Measurements from ENCODE around the gene PARL.

DNA sequence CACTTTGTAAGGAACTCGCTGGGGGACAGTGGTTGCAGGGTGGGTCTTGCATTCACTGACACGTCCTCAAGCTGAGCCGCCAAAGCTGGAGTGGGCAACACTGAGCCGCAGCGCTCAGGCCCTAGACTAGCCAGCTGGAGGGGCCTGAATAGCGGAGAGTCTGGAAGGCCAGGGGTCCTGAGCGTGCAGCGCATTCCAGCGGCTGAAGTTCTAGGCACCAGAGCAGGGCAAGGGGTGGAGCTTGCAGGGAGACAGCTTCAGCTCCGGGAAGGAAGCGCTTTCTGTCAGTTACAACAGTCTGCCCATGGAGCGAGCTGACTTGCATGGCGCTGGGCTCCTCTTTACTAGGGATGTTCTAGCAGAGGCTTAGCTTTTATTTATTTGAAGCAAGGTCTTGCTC lies 62.0 kb downstream of the PARL start:
- no peak for TF ChIP-seq TAF1 (IDR thresholded peaks at IDR 0.05; ENCODE audit: low read depth)
- no peak for TF ChIP-seq EP300 (IDR thresholded peaks at IDR 0.05; ENCODE audit: borderline replicate concordance)
- no peak for TF ChIP-seq CEBPB (IDR thresholded peaks at IDR 0.05)
- TF ChIP-seq, protein P1, sequence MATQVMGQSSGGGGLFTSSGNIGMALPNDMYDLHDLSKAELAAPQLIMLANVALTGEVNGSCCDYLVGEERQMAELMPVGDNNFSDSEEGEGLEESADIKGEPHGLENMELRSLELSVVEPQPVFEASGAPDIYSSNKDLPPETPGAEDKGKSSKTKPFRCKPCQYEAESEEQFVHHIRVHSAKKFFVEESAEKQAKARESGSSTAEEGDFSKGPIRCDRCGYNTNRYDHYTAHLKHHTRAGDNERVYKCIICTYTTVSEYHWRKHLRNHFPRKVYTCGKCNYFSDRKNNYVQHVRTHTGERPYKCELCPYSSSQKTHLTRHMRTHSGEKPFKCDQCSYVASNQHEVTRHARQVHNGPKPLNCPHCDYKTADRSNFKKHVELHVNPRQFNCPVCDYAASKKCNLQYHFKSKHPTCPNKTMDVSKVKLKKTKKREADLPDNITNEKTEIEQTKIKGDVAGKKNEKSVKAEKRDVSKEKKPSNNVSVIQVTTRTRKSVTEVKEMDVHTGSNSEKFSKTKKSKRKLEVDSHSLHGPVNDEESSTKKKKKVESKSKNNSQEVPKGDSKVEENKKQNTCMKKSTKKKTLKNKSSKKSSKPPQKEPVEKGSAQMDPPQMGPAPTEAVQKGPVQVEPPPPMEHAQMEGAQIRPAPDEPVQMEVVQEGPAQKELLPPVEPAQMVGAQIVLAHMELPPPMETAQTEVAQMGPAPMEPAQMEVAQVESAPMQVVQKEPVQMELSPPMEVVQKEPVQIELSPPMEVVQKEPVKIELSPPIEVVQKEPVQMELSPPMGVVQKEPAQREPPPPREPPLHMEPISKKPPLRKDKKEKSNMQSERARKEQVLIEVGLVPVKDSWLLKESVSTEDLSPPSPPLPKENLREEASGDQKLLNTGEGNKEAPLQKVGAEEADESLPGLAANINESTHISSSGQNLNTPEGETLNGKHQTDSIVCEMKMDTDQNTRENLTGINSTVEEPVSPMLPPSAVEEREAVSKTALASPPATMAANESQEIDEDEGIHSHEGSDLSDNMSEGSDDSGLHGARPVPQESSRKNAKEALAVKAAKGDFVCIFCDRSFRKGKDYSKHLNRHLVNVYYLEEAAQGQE (IDR thresholded peaks at IDR 0.05; ENCODE audit: low read depth) = no peak
- TF ChIP-seq, protein P2, sequence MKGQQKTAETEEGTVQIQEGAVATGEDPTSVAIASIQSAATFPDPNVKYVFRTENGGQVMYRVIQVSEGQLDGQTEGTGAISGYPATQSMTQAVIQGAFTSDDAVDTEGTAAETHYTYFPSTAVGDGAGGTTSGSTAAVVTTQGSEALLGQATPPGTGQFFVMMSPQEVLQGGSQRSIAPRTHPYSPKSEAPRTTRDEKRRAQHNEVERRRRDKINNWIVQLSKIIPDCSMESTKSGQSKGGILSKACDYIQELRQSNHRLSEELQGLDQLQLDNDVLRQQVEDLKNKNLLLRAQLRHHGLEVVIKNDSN (IDR thresholded peaks at IDR 0.05) = no peak
- TF ChIP-seq FOXM1 (IDR thresholded peaks at IDR 0.05; ENCODE audit: borderline replicate concordance, low read depth) = no peak
- no peak for TF ChIP-seq YY1 (IDR thresholded peaks at IDR 0.05; ENCODE audit: low read depth)
- TF ChIP-seq RAD21 (IDR thresholded peaks at IDR 0.05; ENCODE audit: low read depth) = no peak
- no peak for TF ChIP-seq CREB1 (IDR thresholded peaks at IDR 0.05; ENCODE audit: low read depth)
- TF ChIP-seq TEAD4 (IDR thresholded peaks at IDR 0.05) = no peak
- TF ChIP-seq, protein P3, sequence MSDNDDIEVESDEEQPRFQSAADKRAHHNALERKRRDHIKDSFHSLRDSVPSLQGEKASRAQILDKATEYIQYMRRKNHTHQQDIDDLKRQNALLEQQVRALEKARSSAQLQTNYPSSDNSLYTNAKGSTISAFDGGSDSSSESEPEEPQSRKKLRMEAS (IDR thresholded peaks at IDR 0.05) = no peak
- TF ChIP-seq NFIC (IDR thresholded peaks at IDR 0.05) = no peak
- TF ChIP-seq ZBTB7A (IDR thresholded peaks at IDR 0.05; ENCODE audit: low read depth) = no peak
- no peak for TF ChIP-seq TCF12 (IDR thresholded peaks at IDR 0.05; ENCODE audit: low read depth)
